HepG2 (cell line): Measurements from ENCODE around the gene SFT2D1. TPM values are rescaled to one million over a fixed set of nuclear protein-coding genes. Genes with fewer than 3 reads are reported as not detected.
A peak's percentile ranks its signal among the peaks of the same experiment; 100 is the strongest.

Experiments used
- ATAC-seq: fragments of 200-7000 bp; cut with Tn5 transposase; 3 replicates; pipeline ENCODE4 v1.9.1; 2020; ENCODE audit warnings: mild to moderate bottlenecking, moderate library complexity
- BruUV-seq: library from RNA; stranded (reverse); fragments of 400-500 nt; replicated peaks from 2 replicates; lab custom pipeline; 2021; lab: Mats Ljungman, UMichigan
- CTCF ChIA-PET: fragments of 300-600 bp; formaldehyde crosslinking; extraction: SDS; loops from one replicate; lab custom pipeline; 2021; ENCODE audit warnings: low total read pairs, inconsistent platforms, low intra/inter-chr PET ratio; lab: Yijun Ruan, JAX
- POLR2A ChIA-PET: fragments of 350-600 bp; sonication (Branson Sonifier 250); formaldehyde crosslinking; loops from one replicate; lab custom pipeline; 2020; ENCODE audit warnings: antibody characterized with exemption, inconsistent platforms; lab: Yijun Ruan, JAX
- DNase-seq: peaks from one replicate; pipeline ENCODE4 v3.0.0-alpha.2; 2015; ENCODE audit warnings: low spot score
- FAIRE-seq: peaks from 3 replicates; lab custom pipeline; 2011; peaks lifted over from hg19 to GRCh38; lab: Jason Lieb, UNC
- H2AFZ ChIP-seq: one replicate; pipeline ENCODE4 v1.6.1; 2011; ENCODE audit warnings: low read length, inconsistent platforms
- H3K27ac ChIP-seq: fragments of 300-600 bp; 3 replicates; pipeline ENCODE4 v1.8.0; 2011; ENCODE audit warnings: mixed run types, mild to moderate bottlenecking, mixed read lengths, low read length, inconsistent platforms; ENCODE audit not compliant: insufficient read depth; ENCODE audit errors: extremely low read length
- H3K27me3 ChIP-seq, 2 experiments: fragments of 200-600 bp in 1 of 2; 2 replicates in 1 of 2; 3 replicates in 1 of 2; pipeline versions ENCODE4 v1.6.0 to v1.8.0; 2011; ENCODE audit warnings: low read length in 2 of 2, mild to moderate bottlenecking in 2 of 2, moderate library complexity in 2 of 2, inconsistent platforms in 1 of 2; ENCODE audit not compliant: insufficient read depth in 2 of 2, control insufficient read depth in 1 of 2
- H3K36me3 ChIP-seq, 2 experiments: fragments of 200-600 bp in 1 of 2; replicated peaks in 1 of 2; 2 replicates in 1 of 2; 3 replicates in 1 of 2; pipeline versions ENCODE4 v1.5.1 to v1.8.0; 2011; ENCODE audit warnings: low read length in 2 of 2, inconsistent platforms in 1 of 2; ENCODE audit not compliant: insufficient read depth in 2 of 2, control insufficient read depth in 1 of 2
- H3K4me1 ChIP-seq: 2 replicates; pipeline ENCODE4 v1.5.1; 2012; ENCODE audit warnings: low read length, inconsistent platforms; ENCODE audit not compliant: insufficient read depth
- H3K4me2 ChIP-seq: 2 replicates; pipeline ENCODE4 v1.6.0; 2011; ENCODE audit warnings: low read depth, low read length, inconsistent platforms
- H3K4me3 ChIP-seq, 3 experiments: fragments of 200-600 bp in 1 of 3; sonication (generic), shearing (Covaris generic) in 1 of 3; replicated peaks in 1 of 3; 2 replicates each; pipeline ENCODE4 v1.5.1; 2011 to 2016; ENCODE audit warnings: low read length in 3 of 3, inconsistent platforms in 2 of 3, low read depth in 2 of 3, mild to moderate bottlenecking in 2 of 3, control low read depth in 1 of 3, mixed read lengths in 1 of 3; ENCODE audit not compliant: insufficient read depth in 1 of 3
- H3K79me2 ChIP-seq: one replicate; pipeline ENCODE4 v1.6.1; 2011; ENCODE audit warnings: low read length, inconsistent platforms; ENCODE audit not compliant: insufficient read depth
- H3K9ac ChIP-seq: 2 replicates; pipeline ENCODE4 v1.6.0; 2011; ENCODE audit warnings: mild to moderate bottlenecking, low read depth, low read length, inconsistent platforms; ENCODE audit not compliant: insufficient read depth
- H3K9me3 ChIP-seq: 2 replicates; pipeline ENCODE4 v1.5.1; 2012; ENCODE audit warnings: mild to moderate bottlenecking, low read length
- H4K20me1 ChIP-seq: 2 replicates; pipeline ENCODE4 v1.6.0; 2011; ENCODE audit warnings: inconsistent platforms, mild to moderate bottlenecking, low read length, moderate library complexity; ENCODE audit not compliant: insufficient read depth
- ETV6 ChIP-seq: sonication (generic); formaldehyde crosslinking; conservative IDR thresholded peaks from 2 replicates; pipeline ENCODE4 v1.4.0; 2020; ENCODE audit warnings: missing genetic modification reagents
- FOXO4 ChIP-seq: sonication (generic); formaldehyde crosslinking; conservative IDR thresholded peaks from 2 replicates; pipeline ENCODE4 v1.8.1; 2023; ENCODE audit warnings: missing genetic modification reagents
- GLI4 ChIP-seq: sonication (generic); formaldehyde crosslinking; IDR thresholded peaks from 2 replicates; pipeline ENCODE4 v1.5.1; 2020; ENCODE audit warnings: missing genetic modification reagents, mild to moderate bottlenecking, moderate library complexity, borderline replicate concordance
- MAFF ChIP-seq: IDR thresholded peaks from 2 replicates; pipeline ENCODE4 v1.6.1; 2011; ENCODE audit warnings: low read depth, low read length, improper control_type of control experiment
- MAFK ChIP-seq, 2 experiments: IDR thresholded peaks in 1 of 2; conservative IDR thresholded peaks in 1 of 2; 2 replicates each; pipeline ENCODE4 v1.6.1; 2011; ENCODE audit warnings: improper control_type of control experiment in 2 of 2, low read length in 2 of 2
- MEF2D ChIP-seq: sonication (generic); formaldehyde crosslinking; IDR thresholded peaks from 2 replicates; pipeline ENCODE4 v1.5.1; 2020; ENCODE audit warnings: mild to moderate bottlenecking, missing genetic modification reagents
- MIER2 ChIP-seq: IDR thresholded peaks from 2 replicates; pipeline ENCODE4 v1.6.1; 2016; ENCODE audit warnings: missing biosample characterization, missing genetic modification reagents
- MIER3 ChIP-seq: IDR thresholded peaks from 2 replicates; pipeline ENCODE4 v1.6.1; 2016; ENCODE audit warnings: missing compliant biosample characterization, borderline replicate concordance
- NCOA5 ChIP-seq: sonication (generic); formaldehyde crosslinking; IDR thresholded peaks from 2 replicates; pipeline ENCODE4 v1.4.0; 2020; ENCODE audit warnings: missing genetic modification reagents
- PRPF4 ChIP-seq: fragments of 200-400 bp; formaldehyde crosslinking; IDR thresholded peaks from 2 replicates; pipeline ENCODE4 v1.6.1; 2016; ENCODE audit warnings: low read length, low read depth; ENCODE audit not compliant: poor library complexity, severe bottlenecking
- RARG ChIP-seq: sonication (generic); formaldehyde crosslinking; IDR thresholded peaks from 2 replicates; pipeline ENCODE4 v1.4.0; 2020; ENCODE audit warnings: low read depth, mild to moderate bottlenecking, missing genetic modification reagents
- RFXANK ChIP-seq: IDR thresholded peaks from 2 replicates; pipeline ENCODE4 v1.6.1; 2016
- ZFP36 ChIP-seq: fragments of 150-350 bp; IDR thresholded peaks from 2 replicates; pipeline ENCODE4 v1.6.1; 2018; ENCODE audit warnings: borderline replicate concordance, low read length, low read depth; ENCODE audit not compliant: partially characterized antibody
- ZIK1 ChIP-seq: sonication (generic); formaldehyde crosslinking; IDR thresholded peaks from 2 replicates; pipeline ENCODE4 v1.5.0; 2020; ENCODE audit warnings: mild to moderate bottlenecking, low read depth, missing genetic modification reagents, borderline replicate concordance
- ZNF496 ChIP-seq: sonication (generic); formaldehyde crosslinking; IDR thresholded peaks from 2 replicates; pipeline ENCODE4 v1.8.1; 2023; ENCODE audit warnings: mild to moderate bottlenecking, moderate library complexity, missing genetic modification reagents; ENCODE audit not compliant: insufficient replicate concordance
- ZNF619 ChIP-seq: sonication (generic); formaldehyde crosslinking; IDR thresholded peaks from 2 replicates; pipeline ENCODE4 v1.4.0; 2020; ENCODE audit warnings: mild to moderate bottlenecking, missing genetic modification reagents
- ZNF777 ChIP-seq: sonication (generic); formaldehyde crosslinking; IDR thresholded peaks from 2 replicates; pipeline ENCODE4 v1.4.0; 2020; ENCODE audit warnings: missing genetic modification reagents
- WGBS: methylation state at CpG from one replicate; pipeline ENCODE4 v1.1.6; 2017; ENCODE audit warnings: low lambda C conversion rate; 5-methylcytosine and 5-hydroxymethylcytosine counted together
- in situ Hi-C: cut with HindIII; loops from 2 replicates; pipeline ENCODE4 v1.10.0; 2017; ENCODE audit warnings: low pct_unique_long_range_greater_than_20kb; ENCODE audit not compliant: extremely low pct_ligation_motif_present
- intact Hi-C: fragments of 100-400 bp; cut with micrococcal nuclease; formaldehyde crosslinking; loops from one replicate; pipeline ENCODE4 v1.10.0; 2022; ENCODE audit not compliant: unreplicated experiment
- polyA plus RNA-seq, 8 experiments: library from polyadenylated mRNA; depleted of rRNA in 3 of 8; stranded (reverse) in 7 of 8; unstranded in 1 of 8; fragments of >200 nt; fragmentation: Illumina TruSeq in 4 of 8; extraction: Trizol in 4 of 8; gene quantifications; 2 replicates each; pipeline versions ENCODE4 v1.2.1 to v1.2.3, GENCODE V29; 2011 to 2016; ENCODE audit warnings: low read depth in 4 of 8, missing spikeins in 1 of 8, mixed read lengths in 1 of 8; ENCODE audit not compliant: insufficient read depth in 1 of 8
- total RNA-seq, 5 experiments: library from RNA; depleted of rRNA; stranded (reverse); fragments of >200 nt; fragmentation: Illumina TruSeq; extraction: Trizol; gene quantifications; 2 replicates each; pipeline ENCODE4 v1.2.3, GENCODE V29; 2016; ENCODE audit warnings: low read depth in 1 of 5

SFT2D1 gene
- total and polyA plus RNA-seq, 2 of the 13 experiments (the other 11 are each of a cell fraction or from before 2014, with no cell fraction given) = 115 to 147 TPM

- H3K27me3 ChIP-seq = no peaks in the 10 kb centered on the region; a peak in 1 of 5 replicates
- no peak overlapping the region for H3K4me3 ChIP-seq
- H3K27ac ChIP-seq = no peak overlapping the region
- H3K36me3 ChIP-seq = peaks cover 17 to 55% of the 10 kb centered on the region in 2 experiments
- intact Hi-C loops (no loop called here), in situ Hi-C loops (no loop called here)
- no peak for ATAC-seq
- H2AFZ ChIP-seq = no peak overlapping the region
- H3K79me2 ChIP-seq = peaks cover 100% of the 10 kb centered on the region
- FAIRE-seq = no peak
- BruUV-seq = no TSS peak
- WGBS = 97% methylated on average over 3 of the region's 3 CpGs
- DNase-seq = no peak
- H3K9ac ChIP-seq = no peak overlapping the region
- TF ChIP-seq PRPF4 = no peak
- no peak for TF ChIP-seq MIER2 (CRISPR knock-in tag)
- no peak for TF ChIP-seq ZFP36
- TF ChIP-seq ZIK1 (CRISPR knock-in tag) = no peak
- no peak for TF ChIP-seq RARG (CRISPR knock-in tag)
- TF ChIP-seq NCOA5 (CRISPR knock-in tag) = no peak
- TF ChIP-seq ZNF496 (CRISPR knock-in tag) = no peak
- H3K4me2 ChIP-seq = no peak overlapping the region
- no peaks in the 10 kb centered on the region for H3K9me3 ChIP-seq
- CTCF ChIA-PET = no interaction called here
- peaks cover 40% of the 10 kb centered on the region for H4K20me1 ChIP-seq
- H3K4me1 ChIP-seq = peaks cover 45% of the 10 kb centered on the region
- POLR2A ChIA-PET = interaction anchor here (1.4 kb wide), 1 partner anchor 45 kb away, joined by 5 read pairs; no protein-coding TSS in a partner anchor
Observed at GRCh38 chr6:166336847-166337246, 5.5 kb downstream of the SFT2D1 start.

- TF ChIP-seq MIER3 (CRISPR knock-in tag) = no peak
- TF ChIP-seq FOXO4 = 0 out of 2 replicates have a peak, but pooled peaks have one; percentile 29
- TF ChIP-seq RFXANK (CRISPR knock-in tag) = no peak
- peak; percentile 37 to 59; a peak in 2 of 4 replicates for TF ChIP-seq MAFK (conservative IDR thresholded peaks at IDR 0.05 in 1 of 2, IDR thresholded peaks at IDR 0.05 in 1 of 2; ENCODE audit: low read length in 2 of 2)
- TF ChIP-seq ETV6 = no peak
- TF ChIP-seq MAFF = peak; percentile 29; the same call in 1 of the 2 replicates
- no peak for TF ChIP-seq ZNF619
- TF ChIP-seq GLI4 (CRISPR knock-in tag) = no peak
- no peak for TF ChIP-seq MEF2D (CRISPR knock-in tag)
- no peak for TF ChIP-seq ZNF777
- Histone ChIP-seq H2AFZ (no peak overlapping the region), H3K9me3 (no peaks in the 10 kb centered on the region), H3K27ac (no peak overlapping the region), H3K27me3 (no peaks in the 10 kb centered on the region), H3K4me1 (peaks cover 48% of the 10 kb centered on the region), H3K36me3 (peaks cover 17 to 53% of the 10 kb centered on the region in 2 experiments), H3K79me2 (peaks cover 100% of the 10 kb centered on the region), H4K20me1 (peaks cover 39% of the 10 kb centered on the region), H3K4me3 (no peak overlapping the region), H3K4me2 (no peak overlapping the region), H3K9ac (no peak overlapping the region)
- ATAC-seq (no peak), FAIRE-seq (no peak), DNase-seq (no peak)
- 96% methylated on average over 11 of the region's 11 CpGs for WGBS
- in situ Hi-C loops (no loop called here), intact Hi-C loops (no loop called here)
- POLR2A ChIA-PET = no interaction called here
- CTCF ChIA-PET = no interaction called here
- no TSS peak for BruUV-seq
Observed at GRCh38 chr6:166335378-166336302, 6.7 kb downstream of the SFT2D1 start.
